Measurements from ENCODE around the gene HMCN1. TPM values are rescaled to one million over a fixed set of nuclear protein-coding genes. Genes with fewer than 3 reads are reported as not detected.

Gene HMCN1
- total RNA-seq, 1 experiment from 2014 or later = 0.63 TPM

DNA sequence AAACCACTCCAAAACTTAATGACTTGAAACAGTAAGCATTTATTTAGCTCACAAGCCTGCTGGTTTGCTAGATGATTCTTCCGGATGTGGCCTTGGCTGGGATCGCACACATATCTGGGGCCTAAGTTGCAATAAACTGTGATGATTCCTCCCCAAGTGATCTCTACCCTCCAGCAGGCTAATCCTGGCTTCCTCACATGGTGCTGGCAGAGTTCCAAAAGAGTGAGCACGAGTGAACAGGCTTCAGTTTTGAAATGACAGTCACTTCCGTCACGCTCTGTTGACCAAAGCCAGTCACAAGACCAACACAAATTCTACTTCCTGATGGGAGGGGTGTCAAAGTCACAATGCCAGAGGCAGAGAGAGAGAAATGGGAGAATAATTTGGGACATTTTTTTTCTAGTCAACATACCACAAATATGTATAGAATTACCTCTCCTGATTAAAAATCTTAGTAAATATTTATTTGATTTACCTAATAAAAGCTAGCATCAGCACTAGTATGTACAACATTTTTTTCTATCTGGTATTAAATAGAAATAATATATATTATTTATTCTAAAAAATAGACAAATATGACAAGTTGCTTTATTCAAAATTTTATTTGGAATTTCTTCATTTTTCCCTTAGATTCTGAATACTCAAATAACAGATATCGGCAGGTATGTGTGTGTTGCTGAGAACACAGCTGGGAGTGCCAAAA is 348.2 kb downstream of the HMCN1 start:
- Histone ChIP-seq H3K4me2 (ENCODE audit: low read depth, low read length, poor library complexity, severe bottlenecking) (peak overlapping the region; percentile 51), H3K9ac (ENCODE audit: low read length) (0 out of 2 replicates have a peak overlapping the region, but pooled peaks have one; percentile 17), H3K9me2 (replicated peaks; ENCODE audit: insufficient read depth, low read length) (no peaks in the 10 kb centered on the region), H4K20me1 (ENCODE audit: insufficient read depth, low read depth, low read length) (no peaks in the 10 kb centered on the region), H3K4me3 (ENCODE audit: low read length) (no peak overlapping the region), H3K79me2 (ENCODE audit: low read length) (no peaks in the 10 kb centered on the region), H3K9me3 (ENCODE audit: low read length) (no peaks in the 10 kb centered on the region), H3K27me3 (ENCODE audit: low read length) (no peaks in the 10 kb centered on the region), H3K4me1 (ENCODE audit: low read length) (peaks cover 23% of the 10 kb centered on the region), H3K27ac (ENCODE audit: low read length) (no peak overlapping the region), H2AFZ (ENCODE audit: low read length) (peak overlapping the region; percentile 83), H3K36me3 (ENCODE audit: insufficient read depth, low read length) (no peaks in the 10 kb centered on the region)
- peak; percentile 92 for DNase-seq

GRCh38 chr1:186086583-186086982 is 352.4 kb downstream of the HMCN1 start:
- no peak overlapping the region for H3K4me2 ChIP-seq (ENCODE audit: low read depth, low read length, poor library complexity, severe bottlenecking)
- H2AFZ ChIP-seq (ENCODE audit: low read length) = no peak overlapping the region
- H3K4me1 ChIP-seq (ENCODE audit: low read length) = peaks cover 9% of the 10 kb centered on the region
- H4K20me1 ChIP-seq (ENCODE audit: insufficient read depth, low read depth, low read length) = no peaks in the 10 kb centered on the region
- no peaks in the 10 kb centered on the region for H3K36me3 ChIP-seq (ENCODE audit: insufficient read depth, low read length)
- no peaks in the 10 kb centered on the region for H3K9me3 ChIP-seq (ENCODE audit: low read length)
- DNase-seq = no peak
- no peak overlapping the region for H3K27ac ChIP-seq (ENCODE audit: low read length)
- no peaks in the 10 kb centered on the region for H3K27me3 ChIP-seq (ENCODE audit: low read length)
- no peaks in the 10 kb centered on the region for H3K79me2 ChIP-seq (ENCODE audit: low read length)
- no peaks in the 10 kb centered on the region for H3K9me2 ChIP-seq (replicated peaks; ENCODE audit: insufficient read depth, low read length)
- H3K4me3 ChIP-seq (ENCODE audit: low read length) = no peak overlapping the region
- H3K9ac ChIP-seq (ENCODE audit: low read length) = no peak overlapping the region

DNA sequence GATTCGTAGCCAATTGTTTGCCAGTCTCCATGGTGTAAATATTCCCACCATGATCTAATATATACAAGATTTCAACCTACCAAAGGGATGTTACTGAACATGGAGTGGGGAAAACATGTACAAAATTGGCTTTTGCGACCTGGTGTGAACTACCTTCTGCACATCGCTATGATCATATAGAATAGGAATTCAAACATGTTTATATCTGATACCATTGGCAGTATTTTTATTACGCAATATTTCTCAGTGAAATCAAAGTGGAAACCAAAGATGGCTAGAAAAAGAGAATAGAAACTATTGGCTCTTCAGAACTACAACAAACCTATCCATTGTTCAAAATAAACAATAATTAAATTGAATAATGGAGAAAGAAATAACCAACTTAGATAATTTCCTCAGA is 355.7 kb downstream of the HMCN1 start:
- no peak overlapping the region for H3K27ac ChIP-seq (ENCODE audit: low read length)
- peaks cover 9% of the 10 kb centered on the region for H3K4me1 ChIP-seq (ENCODE audit: low read length)
- no peak overlapping the region for H2AFZ ChIP-seq (ENCODE audit: low read length)
- no peaks in the 10 kb centered on the region for H3K79me2 ChIP-seq (ENCODE audit: low read length)
- H3K9me2 ChIP-seq (replicated peaks; ENCODE audit: insufficient read depth, low read length) = no peaks in the 10 kb centered on the region
- no peak overlapping the region for H3K4me3 ChIP-seq (ENCODE audit: low read length)
- H4K20me1 ChIP-seq (ENCODE audit: insufficient read depth, low read depth, low read length) = no peaks in the 10 kb centered on the region
- H3K9ac ChIP-seq (ENCODE audit: low read length) = no peak overlapping the region
- no peaks in the 10 kb centered on the region for H3K9me3 ChIP-seq (ENCODE audit: low read length)
- no peaks in the 10 kb centered on the region for H3K27me3 ChIP-seq (ENCODE audit: low read length)
- H3K36me3 ChIP-seq (ENCODE audit: insufficient read depth, low read length) = no peaks in the 10 kb centered on the region
- no peak overlapping the region for H3K4me2 ChIP-seq (ENCODE audit: low read depth, low read length, poor library complexity, severe bottlenecking)
- no peak for DNase-seq

- no peak overlapping the region for H3K9ac ChIP-seq (ENCODE audit: low read length)
- H4K20me1 ChIP-seq (ENCODE audit: insufficient read depth, low read depth, low read length) = no peaks in the 10 kb centered on the region
- H3K27ac ChIP-seq (ENCODE audit: low read length) = no peak overlapping the region
- no peaks in the 10 kb centered on the region for H3K9me3 ChIP-seq (ENCODE audit: low read length)
- H3K4me2 ChIP-seq (ENCODE audit: low read depth, low read length, poor library complexity, severe bottlenecking) = no peak overlapping the region
- no peaks in the 10 kb centered on the region for H3K79me2 ChIP-seq (ENCODE audit: low read length)
- no peaks in the 10 kb centered on the region for H3K36me3 ChIP-seq (ENCODE audit: insufficient read depth, low read length)
- no peak overlapping the region for H2AFZ ChIP-seq (ENCODE audit: low read length)
- no peak overlapping the region for H3K4me3 ChIP-seq (ENCODE audit: low read length)
- peak; percentile 7 for DNase-seq
- H3K4me1 ChIP-seq (ENCODE audit: low read length) = peaks cover 9% of the 10 kb centered on the region
- no peaks in the 10 kb centered on the region for H3K9me2 ChIP-seq (replicated peaks; ENCODE audit: insufficient read depth, low read length)
- no peaks in the 10 kb centered on the region for H3K27me3 ChIP-seq (ENCODE audit: low read length)
Measured at GRCh38 chr1:186091222-186091720, 357.1 kb downstream of the HMCN1 start.

DNA sequence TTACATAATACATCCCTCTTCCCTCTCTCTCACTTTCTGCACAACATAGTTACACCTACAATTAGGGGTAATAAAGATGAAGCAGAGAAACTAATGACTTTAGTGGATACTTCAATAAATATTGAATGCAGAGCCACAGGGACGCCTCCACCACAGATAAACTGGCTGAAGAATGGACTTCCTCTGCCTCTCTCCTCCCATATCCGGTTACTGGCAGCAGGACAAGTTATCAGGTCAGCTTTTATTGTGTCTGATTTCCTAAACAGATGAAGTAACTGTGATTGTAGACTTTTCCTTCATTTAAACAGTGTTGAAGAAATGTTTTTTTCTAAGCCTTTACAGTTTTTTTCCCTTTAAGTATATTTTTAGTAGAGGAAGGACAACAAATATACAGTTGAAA is 359.2 kb downstream of the HMCN1 start:
- Histone ChIP-seq H3K27me3 (ENCODE audit: low read length) (no peaks in the 10 kb centered on the region), H3K4me3 (ENCODE audit: low read length) (no peak overlapping the region), H3K27ac (ENCODE audit: low read length) (no peak overlapping the region), H3K9me3 (ENCODE audit: low read length) (no peaks in the 10 kb centered on the region), H3K36me3 (ENCODE audit: insufficient read depth, low read length) (no peaks in the 10 kb centered on the region), H3K9ac (ENCODE audit: low read length) (no peak overlapping the region), H3K9me2 (replicated peaks; ENCODE audit: insufficient read depth, low read length) (no peaks in the 10 kb centered on the region; the same call in 1 of the 2 replicates), H3K4me1 (ENCODE audit: low read length) (peaks cover 11% of the 10 kb centered on the region), H4K20me1 (ENCODE audit: insufficient read depth, low read depth, low read length) (no peaks in the 10 kb centered on the region), H3K79me2 (ENCODE audit: low read length) (no peaks in the 10 kb centered on the region), H2AFZ (ENCODE audit: low read length) (no peak overlapping the region), H3K4me2 (ENCODE audit: low read depth, low read length, poor library complexity, severe bottlenecking) (no peak overlapping the region)
- DNase-seq = peak; percentile 34

- no peak overlapping the region for H3K27ac ChIP-seq (ENCODE audit: low read length)
- no peak overlapping the region for H3K9ac ChIP-seq (ENCODE audit: low read length)
Measured at GRCh38 chr1:186094172-186094571, 360.0 kb downstream of the HMCN1 start.

DNA sequence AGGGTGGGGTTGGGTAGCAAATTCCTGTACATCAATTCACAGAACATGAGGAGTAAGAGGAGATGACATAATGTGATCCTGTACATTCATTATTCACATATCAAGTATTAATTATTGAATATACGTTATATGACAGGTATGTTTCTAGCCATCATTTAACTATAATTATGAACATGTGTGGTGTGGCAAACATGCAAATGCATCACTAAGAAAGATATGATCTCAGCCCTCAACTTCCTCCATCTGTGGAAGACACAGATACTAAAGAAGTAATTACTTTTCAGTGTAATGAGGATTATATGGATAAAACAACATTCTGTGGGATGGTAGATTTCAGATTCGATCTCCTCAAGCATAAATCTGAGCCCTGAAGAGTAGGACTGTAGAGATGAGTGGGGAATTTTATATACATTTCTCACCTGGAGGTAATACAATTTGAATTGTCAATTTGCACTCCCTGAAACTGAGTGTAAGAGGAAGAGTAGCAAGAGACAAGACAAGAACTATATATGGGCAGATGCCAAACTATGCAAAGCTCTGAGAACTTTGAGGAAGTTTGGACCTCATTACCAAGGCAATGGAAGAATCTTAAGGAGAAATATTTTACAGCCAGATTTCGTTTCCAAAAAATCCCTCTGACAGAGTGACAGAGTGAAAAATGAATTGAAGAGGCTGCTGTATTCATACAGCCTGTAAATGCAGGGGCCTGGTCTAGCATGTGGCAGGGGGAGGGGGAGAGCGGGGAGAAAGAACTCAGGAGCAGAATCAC is 365.3 kb downstream of the HMCN1 start:
- DNase-seq = peak; percentile 59
- no peaks in the 10 kb centered on the region; the same call in 1 of the 2 replicates for H3K27me3 ChIP-seq (ENCODE audit: low read length)

More at GRCh38 chr1:186094172-186094571, 360.0 kb downstream of the HMCN1 start:
- H3K79me2 ChIP-seq (ENCODE audit: low read length) = no peaks in the 10 kb centered on the region
- no peaks in the 10 kb centered on the region; the same call in 1 of the 2 replicates for H3K9me2 ChIP-seq (replicated peaks; ENCODE audit: insufficient read depth, low read length)
- H3K4me2 ChIP-seq (ENCODE audit: low read depth, low read length, poor library complexity, severe bottlenecking) = no peak overlapping the region
- H3K36me3 ChIP-seq (ENCODE audit: insufficient read depth, low read length) = no peaks in the 10 kb centered on the region
- H3K4me1 ChIP-seq (ENCODE audit: low read length) = peaks cover 18% of the 10 kb centered on the region
- H3K9me3 ChIP-seq (ENCODE audit: low read length) = no peaks in the 10 kb centered on the region
- H3K27me3 ChIP-seq (ENCODE audit: low read length) = no peaks in the 10 kb centered on the region
- H4K20me1 ChIP-seq (ENCODE audit: insufficient read depth, low read depth, low read length) = no peaks in the 10 kb centered on the region
- no peak overlapping the region for H3K4me3 ChIP-seq (ENCODE audit: low read length)
- DNase-seq = peak; percentile 34
- no peak overlapping the region for H2AFZ ChIP-seq (ENCODE audit: low read length)

GRCh38 chr1:186102107-186102506 is 367.9 kb downstream of the HMCN1 start:
- Histone ChIP-seq H3K36me3 (ENCODE audit: insufficient read depth, low read length) (no peaks in the 10 kb centered on the region), H3K27me3 (ENCODE audit: low read length) (no peaks in the 10 kb centered on the region; the same call in 1 of the 2 replicates), H3K9ac (ENCODE audit: low read length) (no peak overlapping the region), H3K9me3 (ENCODE audit: low read length) (no peaks in the 10 kb centered on the region), H3K27ac (ENCODE audit: low read length) (no peak overlapping the region), H4K20me1 (ENCODE audit: insufficient read depth, low read depth, low read length) (no peaks in the 10 kb centered on the region), H3K4me2 (ENCODE audit: low read depth, low read length, poor library complexity, severe bottlenecking) (no peak overlapping the region), H3K9me2 (replicated peaks; ENCODE audit: insufficient read depth, low read length) (no peaks in the 10 kb centered on the region; the same call in 1 of the 2 replicates), H2AFZ (ENCODE audit: low read length) (no peak overlapping the region), H3K4me3 (ENCODE audit: low read length) (no peak overlapping the region), H3K4me1 (ENCODE audit: low read length) (peaks cover 32% of the 10 kb centered on the region), H3K79me2 (ENCODE audit: low read length) (no peaks in the 10 kb centered on the region)
- no peak for DNase-seq

More for the DNA sequence above, 365.3 kb downstream of the HMCN1 start:
- H2AFZ ChIP-seq (ENCODE audit: low read length) = peak overlapping the region; percentile 85
- H3K4me3 ChIP-seq (ENCODE audit: low read length) = peak overlapping the region; percentile 35; the same call in 1 of the 2 replicates
- H3K9me2 ChIP-seq (replicated peaks; ENCODE audit: insufficient read depth, low read length) = no peaks in the 10 kb centered on the region; the same call in 1 of the 2 replicates
- H3K9ac ChIP-seq (ENCODE audit: low read length) = peak overlapping the region; percentile 38
- no peaks in the 10 kb centered on the region for H3K9me3 ChIP-seq (ENCODE audit: low read length)
- peak overlapping the region; percentile 71 for H3K4me2 ChIP-seq (ENCODE audit: low read depth, low read length, poor library complexity, severe bottlenecking)
- no peaks in the 10 kb centered on the region for H3K79me2 ChIP-seq (ENCODE audit: low read length)
- peaks cover 32% of the 10 kb centered on the region for H3K4me1 ChIP-seq (ENCODE audit: low read length)
- peak overlapping the region; percentile 86 for H3K27ac ChIP-seq (ENCODE audit: low read length)
- H4K20me1 ChIP-seq (ENCODE audit: insufficient read depth, low read depth, low read length) = no peaks in the 10 kb centered on the region
- H3K36me3 ChIP-seq (ENCODE audit: insufficient read depth, low read length) = no peaks in the 10 kb centered on the region

All from Karpas-422 (cell line).